ENCODE measurements around the gene ZNF80.

Gene ZNF80

DNA sequence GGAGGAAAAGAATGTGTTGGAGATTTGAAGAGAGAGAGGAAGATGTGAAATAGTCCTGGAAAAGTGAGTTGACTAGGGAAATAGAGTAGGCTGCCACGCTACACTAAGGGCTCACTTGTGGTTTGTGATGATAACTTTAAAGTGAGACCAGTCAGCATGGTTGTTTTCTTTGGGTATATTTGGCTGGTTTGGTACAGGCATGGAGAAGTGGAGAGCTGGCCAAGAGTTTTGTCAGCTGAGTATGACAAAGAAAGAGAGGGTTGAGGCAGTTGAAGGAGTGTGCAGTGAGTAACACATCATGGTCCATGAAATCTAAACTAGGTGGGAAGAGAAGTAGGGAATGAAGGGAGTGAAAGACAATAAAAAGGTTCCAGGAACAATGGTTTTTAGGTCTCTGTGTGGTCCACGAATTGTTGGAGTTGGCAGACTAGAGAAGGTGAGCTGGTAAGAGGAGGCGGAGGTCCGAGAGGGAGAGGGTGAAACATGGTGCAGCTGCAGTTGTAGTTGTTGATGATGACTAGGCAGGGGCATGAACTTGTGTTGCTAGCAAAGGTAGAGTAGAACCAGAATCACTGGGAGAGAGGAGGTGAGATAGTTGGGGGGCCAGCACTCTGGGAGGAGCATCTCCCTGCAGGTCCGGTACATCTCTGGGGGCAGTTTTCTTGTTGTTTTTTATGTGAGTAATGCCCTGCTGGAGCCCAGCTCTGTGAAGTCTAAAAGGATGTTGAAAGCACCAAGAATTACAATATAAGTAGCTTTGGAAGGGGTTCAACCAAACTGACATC is 21.0 kb downstream of the ZNF80 start:
- TF ChIP-seq, protein P1, sequence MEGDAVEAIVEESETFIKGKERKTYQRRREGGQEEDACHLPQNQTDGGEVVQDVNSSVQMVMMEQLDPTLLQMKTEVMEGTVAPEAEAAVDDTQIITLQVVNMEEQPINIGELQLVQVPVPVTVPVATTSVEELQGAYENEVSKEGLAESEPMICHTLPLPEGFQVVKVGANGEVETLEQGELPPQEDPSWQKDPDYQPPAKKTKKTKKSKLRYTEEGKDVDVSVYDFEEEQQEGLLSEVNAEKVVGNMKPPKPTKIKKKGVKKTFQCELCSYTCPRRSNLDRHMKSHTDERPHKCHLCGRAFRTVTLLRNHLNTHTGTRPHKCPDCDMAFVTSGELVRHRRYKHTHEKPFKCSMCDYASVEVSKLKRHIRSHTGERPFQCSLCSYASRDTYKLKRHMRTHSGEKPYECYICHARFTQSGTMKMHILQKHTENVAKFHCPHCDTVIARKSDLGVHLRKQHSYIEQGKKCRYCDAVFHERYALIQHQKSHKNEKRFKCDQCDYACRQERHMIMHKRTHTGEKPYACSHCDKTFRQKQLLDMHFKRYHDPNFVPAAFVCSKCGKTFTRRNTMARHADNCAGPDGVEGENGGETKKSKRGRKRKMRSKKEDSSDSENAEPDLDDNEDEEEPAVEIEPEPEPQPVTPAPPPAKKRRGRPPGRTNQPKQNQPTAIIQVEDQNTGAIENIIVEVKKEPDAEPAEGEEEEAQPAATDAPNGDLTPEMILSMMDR (IDR thresholded peaks at IDR 0.05; ENCODE audit: borderline replicate concordance, extremely low read depth, low read length, poor library complexity, severe bottlenecking) = no peak
- TF ChIP-seq EZH2 (IDR thresholded peaks at IDR 0.05; ENCODE audit: borderline replicate concordance, low read depth, low read length, severe bottlenecking) = no peak
- no peaks in the 10 kb centered on the region for H3K9me3 ChIP-seq (ENCODE audit: insufficient read depth, low read length, severe bottlenecking)
- H4K20me1 ChIP-seq (ENCODE audit: insufficient read depth, low read length) = no peaks in the 10 kb centered on the region
- H3K4me3 ChIP-seq (ENCODE audit: low read depth in 1 of 2, low read length in 2 of 2) = no peak overlapping the region
- DNase-seq = no peak
- no peak overlapping the region for H3K27ac ChIP-seq (ENCODE audit: low read length)
- no peaks in the 10 kb centered on the region for H3K36me3 ChIP-seq (ENCODE audit: insufficient read depth, low read length)
- H3K9ac ChIP-seq (ENCODE audit: low read depth, low read length) = no peak overlapping the region
- no peak for ATAC-seq (ENCODE audit: insufficient read depth, low read depth)
- peaks cover 25% of the 10 kb centered on the region for H3K4me1 ChIP-seq (ENCODE audit: insufficient read depth, low read length)
- H2AFZ ChIP-seq (ENCODE audit: low read depth, low read length) = no peak overlapping the region
- no peaks in the 10 kb centered on the region for H3K79me2 ChIP-seq (ENCODE audit: insufficient read depth, low read length)
- H3K27me3 ChIP-seq (ENCODE audit: insufficient read depth, low read length, poor library complexity) = no peaks in the 10 kb centered on the region
- no peak overlapping the region for H3K4me2 ChIP-seq (ENCODE audit: insufficient read depth, low read length)

DNA sequence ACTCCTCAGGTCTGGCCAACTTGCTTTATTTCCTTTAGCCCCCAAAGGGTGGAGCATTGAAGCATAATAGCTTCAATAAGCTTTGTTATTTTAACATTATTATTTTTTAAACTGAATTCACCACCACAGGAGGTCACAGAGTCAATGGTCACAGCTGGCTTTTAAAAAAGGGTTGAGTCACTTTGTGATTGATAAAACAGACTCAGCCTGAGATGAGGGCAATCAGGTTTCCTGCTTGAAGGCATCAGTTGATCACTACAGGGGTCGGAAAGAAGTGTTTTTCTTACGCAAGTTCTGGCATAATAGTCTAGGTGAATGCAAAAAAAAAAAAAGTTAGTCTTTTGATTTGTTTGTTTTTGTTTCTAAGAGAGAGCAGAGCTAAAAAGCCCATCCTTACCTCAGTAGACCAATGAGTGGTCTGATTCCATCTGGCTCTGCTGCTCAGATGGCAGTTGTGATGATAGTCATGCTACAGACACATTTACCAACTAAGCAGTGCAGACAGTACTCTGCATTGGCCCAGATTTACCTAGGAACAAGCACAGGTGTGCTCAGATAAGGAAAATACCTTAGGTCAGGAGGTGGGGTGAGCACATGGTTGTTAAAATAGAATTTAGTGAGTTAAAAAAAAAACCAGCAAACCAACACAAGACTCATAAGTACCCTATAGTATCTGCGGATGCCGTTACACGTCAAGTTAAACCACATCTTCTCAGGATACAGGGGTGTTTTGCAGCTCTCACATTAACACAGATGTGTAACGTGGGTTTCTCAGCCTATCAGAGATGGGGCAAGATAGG is 22.6 kb downstream of the ZNF80 start:
- Histone ChIP-seq H3K4me1 (ENCODE audit: insufficient read depth, low read length) (peaks cover 25% of the 10 kb centered on the region), H3K9me3 (ENCODE audit: insufficient read depth, low read length, severe bottlenecking) (no peaks in the 10 kb centered on the region), H2AFZ (ENCODE audit: low read depth, low read length) (peak overlapping the region; percentile 66), H4K20me1 (ENCODE audit: insufficient read depth, low read length) (no peaks in the 10 kb centered on the region), H3K79me2 (ENCODE audit: insufficient read depth, low read length) (no peaks in the 10 kb centered on the region), H3K4me2 (ENCODE audit: insufficient read depth, low read length) (peak overlapping the region; percentile 70), H3K36me3 (ENCODE audit: insufficient read depth, low read length) (no peaks in the 10 kb centered on the region), H3K4me3 (ENCODE audit: low read depth in 1 of 2, low read length in 2 of 2) (peak overlapping the region; percentile 19 to 58; a peak in 3 of 4 replicates), H3K27me3 (ENCODE audit: insufficient read depth, low read length, poor library complexity) (no peaks in the 10 kb centered on the region), H3K9ac (ENCODE audit: low read depth, low read length) (peak overlapping the region; percentile 52), H3K27ac (ENCODE audit: low read length) (peak overlapping the region; percentile 74)
- ATAC-seq (ENCODE audit: insufficient read depth, low read depth) = 0 out of 3 replicates have a peak, but pooled peaks have one; percentile 3
- TF ChIP-seq, protein P1 (IDR thresholded peaks at IDR 0.05; ENCODE audit: borderline replicate concordance, extremely low read depth, low read length, poor library complexity, severe bottlenecking) = no peak
- TF ChIP-seq EZH2 (IDR thresholded peaks at IDR 0.05; ENCODE audit: borderline replicate concordance, low read depth, low read length, severe bottlenecking) = no peak
- no peak for DNase-seq

DNA sequence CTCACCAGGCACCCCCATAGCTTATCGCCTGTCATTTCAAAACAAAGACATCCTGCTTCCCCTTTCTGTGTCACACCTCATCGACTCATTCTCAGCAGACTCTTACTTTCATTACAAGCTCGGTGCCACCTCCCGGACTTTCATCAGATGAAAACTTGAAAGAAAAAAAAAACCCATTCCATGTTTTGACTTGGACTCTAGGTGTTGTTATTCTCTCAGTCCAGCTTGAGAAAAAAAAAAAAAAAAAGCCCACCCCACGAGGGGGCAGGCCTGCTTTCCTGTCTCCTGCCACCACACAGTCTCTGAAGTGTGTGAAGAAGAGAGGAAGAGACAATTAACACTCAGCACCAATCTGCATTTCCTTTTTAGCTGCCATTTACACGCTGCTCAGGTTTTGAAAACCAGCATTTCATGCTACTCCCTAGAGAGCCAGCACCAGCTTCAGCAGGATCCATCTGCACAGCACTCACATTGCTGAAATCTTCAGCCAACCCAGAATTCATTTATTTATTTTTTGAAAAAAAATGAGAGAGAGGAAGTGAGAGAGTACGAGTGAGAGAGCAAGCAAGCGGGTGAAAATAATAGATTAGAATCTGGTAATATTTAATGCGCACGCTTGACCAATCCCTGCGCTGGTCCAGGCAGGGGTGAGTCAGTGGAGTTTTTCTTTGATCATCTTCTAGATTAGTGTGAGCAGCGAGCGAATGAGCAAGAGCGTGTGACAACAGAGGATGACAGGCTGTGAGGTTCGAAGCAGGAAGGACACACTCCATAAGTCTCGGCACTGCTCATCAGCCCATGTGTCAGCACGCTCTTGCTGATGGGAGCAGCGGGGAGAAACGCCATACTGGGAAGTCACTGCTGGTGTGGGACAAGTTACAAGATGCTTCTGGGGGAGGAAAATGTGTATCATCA is 23.5 kb downstream of the ZNF80 start:
- Histone ChIP-seq H4K20me1 (ENCODE audit: insufficient read depth, low read length) (no peaks in the 10 kb centered on the region), H3K4me2 (ENCODE audit: insufficient read depth, low read length) (peak overlapping the region; percentile 70), H3K9ac (ENCODE audit: low read depth, low read length) (peak overlapping the region; percentile 52), H3K27ac (ENCODE audit: low read length) (peak overlapping the region; percentile 74), H3K4me3 (ENCODE audit: low read depth in 1 of 2, low read length in 2 of 2) (peak overlapping the region; percentile 19 to 58; a peak in 3 of 4 replicates), H3K27me3 (ENCODE audit: insufficient read depth, low read length, poor library complexity) (no peaks in the 10 kb centered on the region), H3K36me3 (ENCODE audit: insufficient read depth, low read length) (no peaks in the 10 kb centered on the region), H3K79me2 (ENCODE audit: insufficient read depth, low read length) (no peaks in the 10 kb centered on the region), H2AFZ (ENCODE audit: low read depth, low read length) (peak overlapping the region; percentile 66), H3K9me3 (ENCODE audit: insufficient read depth, low read length, severe bottlenecking) (no peaks in the 10 kb centered on the region), H3K4me1 (ENCODE audit: insufficient read depth, low read length) (peaks cover 25% of the 10 kb centered on the region)
- peak; percentile 69 for DNase-seq
- peak; percentile 86 for ATAC-seq (ENCODE audit: insufficient read depth, low read depth)
- TF ChIP-seq, protein P1 (IDR thresholded peaks at IDR 0.05; ENCODE audit: borderline replicate concordance, extremely low read depth, low read length, poor library complexity, severe bottlenecking) = peak; percentile 51
- no peak for TF ChIP-seq EZH2 (IDR thresholded peaks at IDR 0.05; ENCODE audit: borderline replicate concordance, low read depth, low read length, severe bottlenecking)

All from DND-41 (cell line).